C4-2B (cell line): Measurements from ENCODE around the gene MYADML2.

ENCODE experiments used
- CTCF ChIP-seq: fragments of 450-650 bp; conservative IDR thresholded peaks from 2 replicates; pipeline ENCODE4 v1.5.1; 2017; ENCODE audit warnings: mild to moderate bottlenecking
- ZFX ChIP-seq: fragments of 450-650 bp; IDR thresholded peaks from 2 replicates; pipeline ENCODE4 v1.6.1; 2017

GRCh38 chr17:81950501-81950900 lies 3.5 kb upstream of the MYADML2 start:
- TF ChIP-seq CTCF (no peak), ZFX (no peak)
